K562 treated with DMSO at 1 percent for 12 hours (cell line): Measurements from ENCODE around the gene TDRD1. TPM values are rescaled to one million over a fixed set of nuclear protein-coding genes. Genes with fewer than 3 reads are reported as not detected.

Experiments
- total RNA-seq: library from RNA; unstranded; fragments of 300-600 nt; gene quantifications from 2 replicates; pipeline ENCODE4 v1.2.3, GENCODE V29; 2022; ENCODE audit not compliant: insufficient read depth

The TDRD1 gene
- total RNA-seq = not detected in 2 replicates

DNA sequence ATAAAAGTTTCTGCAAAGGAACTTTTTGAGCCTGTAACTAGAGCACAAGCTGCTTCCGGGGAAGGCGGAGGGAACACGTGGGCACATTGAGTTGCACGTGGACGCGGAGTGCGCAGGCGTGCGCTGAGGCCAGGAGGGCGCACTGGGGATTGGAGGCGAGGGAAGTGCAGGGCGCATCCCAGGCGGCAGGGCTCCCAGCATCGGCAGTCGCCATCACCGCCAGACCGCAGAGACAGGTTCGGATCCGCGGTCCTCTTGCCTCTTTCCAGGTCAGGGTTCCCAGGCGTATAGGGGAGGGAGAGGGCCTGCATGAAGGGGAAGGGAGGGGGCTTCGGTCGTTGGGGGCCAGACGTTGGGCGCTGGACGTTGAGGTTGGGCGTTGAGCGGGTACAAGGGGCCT is at the start of gene TDRD1:
TDRD1 (plus strand) TSS at position 206 of the 400 bp plus-strand sequence. CDS start 8,479 bp downstream, outside the sequence.

GRCh38 chr10:114173921-114174694 is 5.0 kb upstream of the TDRD1 start, which contains the start of gene CCDC186:
Gene CCDC186, minus strand, starts transcription at chr10:114174203. Its CDS starts 10,935 bp downstream, at chr10:114163268.

DNA sequence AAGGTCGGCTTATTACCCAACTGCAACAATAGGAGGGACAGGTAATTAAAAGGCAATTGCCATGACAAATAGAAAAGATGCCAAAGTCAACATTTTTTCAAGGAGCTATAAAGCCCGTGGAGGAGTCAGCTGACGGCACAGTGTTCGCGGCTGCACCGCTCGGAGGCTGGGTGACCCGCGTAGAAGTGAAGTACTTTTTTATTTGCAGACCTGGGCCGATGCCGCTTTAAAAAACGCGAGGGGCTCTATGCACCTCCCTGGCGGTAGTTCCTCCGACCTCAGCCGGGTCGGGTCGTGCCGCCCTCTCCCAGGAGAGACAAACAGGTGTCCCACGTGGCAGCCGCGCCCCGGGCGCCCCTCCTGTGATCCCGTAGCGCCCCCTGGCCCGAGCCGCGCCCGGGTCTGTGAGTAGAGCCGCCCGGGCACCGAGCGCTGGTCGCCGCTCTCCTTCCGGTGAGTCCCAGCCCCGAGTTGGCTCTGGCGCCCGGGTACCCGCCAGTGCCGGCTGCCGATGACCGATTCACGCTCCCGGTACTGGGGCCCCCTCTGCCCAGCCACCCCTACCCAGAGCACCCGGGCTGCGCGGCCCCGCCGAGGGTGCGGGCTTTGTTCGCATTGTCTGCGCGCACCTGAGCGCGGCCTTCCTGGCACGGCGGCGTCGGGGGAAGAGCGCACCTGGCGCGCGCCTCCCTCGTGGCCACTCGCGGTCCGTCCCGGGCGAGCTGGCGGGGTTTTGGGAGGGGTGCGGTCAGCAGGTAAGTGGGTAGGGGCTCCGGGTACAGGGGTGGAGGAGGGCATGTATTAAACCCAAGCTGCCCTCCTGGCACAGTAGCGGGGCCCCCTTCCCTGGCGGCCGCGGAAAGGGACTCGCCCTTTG is 60.2 kb downstream of the TDRD1 start, which contains the start of gene VWA2:
VWA2 (plus strand) TSS at position 138 of the 877 bp plus-strand sequence. CDS start 9,460 bp downstream, outside the sequence.

Other genes with a start within 250 kb of the TDRD1 start
- not detected in 2 replicates for gene ADRB1, start 135.5 kb upstream of the TDRD1 start, total RNA-seq
- gene CCDC186, start 5.2 kb upstream of the TDRD1 start, total RNA-seq = 0.77 and 4.0 TPM in 2 replicates
- gene VWA2, start 59.9 kb downstream of the TDRD1 start, total RNA-seq = not detected in 2 replicates
- gene AFAP1L2, start 225.1 kb downstream of the TDRD1 start, total RNA-seq = not detected in 2 replicates